NCI-H187 treated with DMSO at 0.1 percent for 48 hours (cell line): ENCODE measurements around the gene HOXD8.

Experiments used
- DNase-seq: peaks from one replicate; lab custom pipeline; 2025; lab: John Stamatoyannopoulos, UW

HOXD8 gene

DNA sequence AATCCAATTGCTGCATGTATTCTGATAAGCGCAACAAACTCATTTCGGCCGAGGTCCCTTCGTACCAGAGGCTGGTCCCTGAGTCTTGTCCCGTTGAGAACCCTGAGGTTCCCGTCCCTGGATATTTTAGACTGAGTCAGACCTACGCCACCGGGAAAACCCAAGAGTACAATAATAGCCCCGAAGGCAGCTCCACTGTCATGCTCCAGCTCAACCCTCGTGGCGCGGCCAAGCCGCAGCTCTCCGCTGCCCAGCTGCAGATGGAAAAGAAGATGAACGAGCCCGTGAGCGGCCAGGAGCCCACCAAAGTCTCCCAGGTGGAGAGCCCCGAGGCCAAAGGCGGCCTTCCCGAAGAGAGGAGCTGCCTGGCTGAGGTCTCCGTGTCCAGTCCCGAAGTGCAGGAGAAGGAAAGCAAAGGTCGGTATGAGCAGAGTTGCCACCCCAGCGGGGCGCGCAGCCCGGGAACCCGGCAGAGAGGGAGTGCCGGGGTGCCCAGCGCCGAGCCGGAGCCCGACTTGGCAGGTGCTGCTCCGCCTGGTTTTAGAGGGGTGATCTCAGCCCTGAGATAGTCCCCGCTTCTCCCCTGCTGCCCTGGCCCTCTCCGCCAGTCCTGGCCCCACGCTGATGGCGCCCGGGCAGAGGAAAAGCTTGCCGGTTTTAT lies 12.2 kb upstream of the HOXD8 start:
- DNase-seq: no peak

DNA sequence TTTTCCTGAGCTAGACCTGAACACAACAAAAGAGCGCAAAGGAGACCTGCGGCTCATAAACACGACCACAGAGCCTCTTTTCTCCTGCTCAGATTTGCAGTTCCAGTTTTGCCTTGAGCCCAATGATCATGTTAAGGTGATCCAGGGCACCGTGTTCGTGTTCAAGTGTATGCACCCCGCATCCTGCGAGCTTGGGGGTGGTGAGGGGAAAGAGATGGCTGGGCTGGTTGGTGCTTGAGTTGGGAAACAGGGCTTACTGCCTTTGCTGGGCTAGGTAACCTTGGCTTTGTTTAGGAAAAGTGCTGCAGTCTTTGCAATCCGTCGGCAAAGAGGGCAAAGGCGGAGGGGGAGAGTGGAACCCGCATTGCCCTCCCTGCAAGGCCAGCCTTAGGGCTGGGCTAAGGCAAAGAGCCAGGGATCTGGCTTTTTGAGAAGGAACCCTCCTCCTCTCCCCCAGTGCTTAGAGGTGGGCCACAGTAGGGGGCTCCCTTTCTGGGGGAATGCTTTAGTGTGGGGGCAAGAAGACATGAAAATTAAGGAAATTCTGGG lies 11.6 kb upstream of the HOXD8 start:
- no peak for DNase-seq

DNA sequence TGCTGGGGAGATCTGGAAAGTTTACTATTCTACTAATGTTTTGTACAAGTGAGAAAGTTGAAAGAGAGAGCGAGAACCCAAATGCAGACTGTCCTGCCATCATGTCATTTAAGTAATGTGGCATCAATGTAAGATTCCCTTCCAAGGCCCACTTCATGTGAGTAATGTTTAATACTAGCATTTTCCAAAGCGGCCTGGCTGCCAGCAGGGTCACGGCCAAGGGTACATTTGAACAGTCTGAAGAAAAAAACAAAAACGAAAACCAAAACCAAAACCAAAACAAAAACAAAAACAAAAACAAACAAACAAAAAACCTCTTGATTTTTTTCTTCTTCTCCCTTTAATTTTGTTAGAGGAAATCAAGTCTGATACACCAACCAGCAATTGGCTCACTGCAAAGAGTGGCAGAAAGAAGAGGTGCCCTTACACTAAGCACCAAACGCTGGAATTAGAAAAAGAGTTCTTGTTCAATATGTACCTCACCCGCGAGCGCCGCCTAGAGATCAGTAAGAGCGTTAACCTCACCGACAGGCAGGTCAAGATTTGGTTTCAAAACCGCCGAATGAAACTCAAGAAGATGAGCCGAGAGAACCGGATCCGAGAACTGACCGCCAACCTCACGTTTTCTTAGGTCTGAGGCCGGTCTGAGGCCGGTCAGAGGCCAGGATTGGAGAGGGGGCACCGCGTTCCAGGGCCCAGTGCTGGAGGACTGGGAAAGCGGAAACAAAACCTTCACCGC lies 10.7 kb upstream of the HOXD8 start:
- no peak for DNase-seq

DNA sequence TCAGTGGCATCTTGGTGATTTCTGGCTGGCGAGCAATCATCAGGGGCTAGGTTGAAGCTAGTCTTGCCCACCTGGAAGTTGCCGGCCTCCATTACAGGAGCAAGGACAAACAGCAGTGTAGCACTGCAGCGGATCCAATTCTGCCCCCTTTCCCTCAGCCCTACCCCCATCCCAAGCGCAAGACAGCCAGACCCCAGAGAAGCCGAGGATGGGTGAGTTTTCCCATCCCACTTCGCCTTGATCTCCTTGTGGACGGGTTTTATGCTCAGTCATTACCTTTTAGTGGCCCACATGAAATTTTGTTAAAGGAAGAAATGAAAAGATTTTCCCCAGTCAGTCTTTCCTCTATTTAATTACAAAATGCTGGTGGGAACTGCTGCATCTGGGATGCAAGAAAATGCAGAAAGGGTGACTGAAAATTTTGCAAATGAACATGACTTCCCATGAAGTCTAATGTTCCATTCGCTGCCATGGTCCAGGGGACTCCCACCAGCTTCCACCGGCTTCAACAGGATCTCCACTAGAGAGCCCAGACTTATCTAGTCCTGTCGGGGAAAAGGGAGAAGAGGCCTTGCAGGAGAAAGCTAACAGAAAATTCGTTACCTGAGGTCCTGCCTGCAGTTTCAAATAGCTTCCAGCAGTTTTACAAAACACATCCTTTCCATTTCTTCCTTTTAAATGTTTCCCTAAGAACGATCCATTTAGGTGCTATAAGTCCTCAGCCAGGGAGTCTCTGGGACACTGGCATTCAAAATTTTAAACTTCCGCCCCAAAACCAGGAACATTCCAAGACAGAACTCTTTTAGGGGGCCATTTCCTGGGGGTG lies 8.9 kb upstream of the HOXD8 start:
- DNase-seq: no peak

DNA sequence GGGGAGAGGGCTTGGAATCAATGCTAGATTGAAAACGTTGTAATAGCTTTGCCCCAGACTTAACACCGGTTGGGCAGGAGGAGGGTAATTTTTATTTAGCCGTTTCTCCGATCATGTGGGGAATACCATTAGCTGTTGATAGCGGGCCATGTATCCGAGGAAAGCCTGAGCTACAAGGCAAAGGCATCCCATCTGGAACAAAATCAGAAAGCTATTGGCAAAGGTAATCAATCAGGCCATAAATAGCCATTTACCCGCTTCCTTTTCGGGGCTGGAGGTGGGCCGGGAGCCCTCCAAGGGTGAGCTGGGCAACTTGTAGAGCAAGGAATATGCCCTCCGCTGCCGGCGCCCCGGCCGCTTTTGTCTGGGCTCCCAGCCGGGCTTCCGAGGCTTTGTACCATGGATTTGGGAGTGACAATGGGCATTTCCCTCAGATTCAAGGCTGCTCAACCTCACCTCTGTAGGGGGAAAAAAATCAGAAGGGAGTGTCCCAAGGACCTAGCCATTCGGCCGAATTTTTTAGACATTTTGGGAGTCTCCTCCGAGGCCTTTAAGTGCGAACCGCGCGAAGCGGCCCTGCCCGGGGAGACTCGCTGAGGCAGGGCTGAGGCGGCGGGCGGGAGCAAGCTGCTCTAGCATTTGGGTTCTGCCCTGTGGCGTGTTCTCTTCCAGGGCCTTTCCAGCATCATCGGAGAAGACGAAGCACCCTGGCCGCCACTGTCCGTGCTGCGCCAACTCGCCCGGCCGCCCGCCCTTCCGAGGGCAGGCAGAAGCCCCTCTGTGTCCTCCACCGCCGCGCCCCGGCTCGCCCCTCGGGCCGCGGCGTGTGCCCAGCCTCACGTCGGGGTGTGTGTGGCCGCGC lies 8.1 kb upstream of the HOXD8 start:
- no peak for DNase-seq

DNA sequence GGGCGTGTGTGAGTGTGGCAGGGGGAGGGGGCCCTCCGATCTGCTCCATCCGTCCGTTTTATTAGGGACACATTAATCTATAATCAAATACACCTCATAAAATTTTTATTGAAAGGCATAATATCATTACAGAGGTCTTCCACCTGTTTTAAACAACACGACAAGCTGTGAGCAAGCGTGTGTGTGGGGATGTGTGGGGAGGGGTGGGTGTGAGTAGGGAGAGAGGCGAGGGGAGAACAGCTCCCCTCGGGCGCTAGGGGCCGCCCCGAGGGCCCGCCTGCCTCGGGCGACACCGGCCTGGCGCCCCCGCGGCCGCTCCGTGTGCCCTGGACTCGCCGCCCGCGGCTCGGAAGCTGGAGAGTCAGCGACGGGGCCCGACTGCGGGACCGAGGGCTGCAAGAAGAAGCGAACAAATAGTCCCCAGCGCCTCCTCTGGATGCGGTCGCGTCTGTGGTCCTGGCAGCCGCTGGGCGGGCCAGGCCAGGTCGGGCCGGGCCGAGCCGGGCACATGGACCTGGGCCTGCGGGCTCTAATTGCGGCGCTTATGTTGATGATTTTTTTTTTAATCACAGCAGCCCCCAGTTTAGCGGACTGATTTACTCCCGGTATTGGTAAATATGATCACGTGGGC lies 7.3 kb upstream of the HOXD8 start:
- no peak for DNase-seq

DNA sequence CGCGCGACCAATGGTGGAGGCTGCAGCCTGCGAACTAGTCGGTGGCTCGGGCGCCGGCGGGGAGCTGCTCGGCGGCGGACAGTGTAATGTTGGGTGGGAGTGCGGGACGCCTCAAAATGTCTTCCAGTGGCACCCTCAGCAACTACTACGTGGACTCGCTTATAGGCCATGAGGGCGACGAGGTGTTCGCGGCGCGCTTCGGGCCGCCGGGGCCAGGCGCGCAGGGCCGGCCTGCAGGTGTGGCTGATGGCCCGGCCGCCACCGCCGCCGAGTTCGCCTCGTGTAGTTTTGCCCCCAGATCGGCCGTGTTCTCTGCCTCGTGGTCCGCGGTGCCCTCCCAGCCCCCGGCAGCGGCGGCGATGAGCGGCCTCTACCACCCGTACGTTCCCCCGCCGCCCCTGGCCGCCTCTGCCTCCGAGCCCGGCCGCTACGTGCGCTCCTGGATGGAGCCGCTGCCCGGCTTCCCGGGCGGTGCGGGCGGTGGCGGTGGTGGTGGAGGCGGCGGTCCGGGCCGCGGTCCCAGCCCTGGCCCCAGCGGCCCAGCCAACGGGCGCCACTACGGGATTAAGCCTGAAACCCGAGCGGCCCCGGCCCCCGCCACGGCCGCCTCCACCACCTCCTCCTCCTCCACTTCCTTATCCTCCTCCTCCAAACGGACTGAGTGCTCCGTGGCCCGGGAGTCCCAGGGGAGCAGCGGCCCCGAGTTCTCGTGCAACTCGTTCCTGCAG lies 6.7 kb upstream of the HOXD8 start, which contains the start of gene HOXD9:
Gene HOXD9, plus strand, starts transcription at position 37 of the 728 bp plus-strand sequence. Its CDS starts 50 bp downstream, at position 87.
- no peak for DNase-seq

DNA sequence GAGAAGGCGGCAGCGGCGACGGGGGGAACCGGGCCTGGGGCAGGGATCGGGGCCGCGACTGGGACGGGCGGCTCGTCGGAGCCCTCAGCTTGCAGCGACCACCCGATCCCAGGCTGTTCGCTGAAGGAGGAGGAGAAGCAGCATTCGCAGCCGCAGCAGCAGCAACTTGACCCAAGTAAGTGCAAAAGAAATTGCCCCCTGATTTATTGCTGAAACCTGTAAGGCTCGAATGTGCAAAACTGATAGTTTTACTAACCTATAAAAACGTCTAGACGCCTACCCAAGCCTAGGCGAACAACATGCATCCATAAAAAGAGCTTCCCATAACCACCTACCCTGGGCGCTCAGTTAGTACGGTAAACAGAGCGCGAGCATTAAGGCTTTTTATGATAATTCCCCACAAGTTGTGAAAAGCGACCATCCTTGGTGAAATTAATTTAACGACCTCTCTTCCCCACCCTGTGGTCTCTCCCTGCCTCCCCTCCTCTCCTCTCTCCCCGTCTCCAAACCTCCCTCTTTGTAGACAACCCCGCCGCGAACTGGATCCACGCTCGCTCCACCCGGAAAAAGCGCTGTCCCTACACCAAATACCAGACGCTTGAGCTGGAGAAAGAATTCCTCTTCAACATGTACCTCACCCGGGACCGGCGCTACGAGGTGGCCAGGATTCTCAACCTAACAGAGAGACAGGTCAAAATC lies 5.9 kb upstream of the HOXD8 start:
- DNase-seq: no peak

DNA sequence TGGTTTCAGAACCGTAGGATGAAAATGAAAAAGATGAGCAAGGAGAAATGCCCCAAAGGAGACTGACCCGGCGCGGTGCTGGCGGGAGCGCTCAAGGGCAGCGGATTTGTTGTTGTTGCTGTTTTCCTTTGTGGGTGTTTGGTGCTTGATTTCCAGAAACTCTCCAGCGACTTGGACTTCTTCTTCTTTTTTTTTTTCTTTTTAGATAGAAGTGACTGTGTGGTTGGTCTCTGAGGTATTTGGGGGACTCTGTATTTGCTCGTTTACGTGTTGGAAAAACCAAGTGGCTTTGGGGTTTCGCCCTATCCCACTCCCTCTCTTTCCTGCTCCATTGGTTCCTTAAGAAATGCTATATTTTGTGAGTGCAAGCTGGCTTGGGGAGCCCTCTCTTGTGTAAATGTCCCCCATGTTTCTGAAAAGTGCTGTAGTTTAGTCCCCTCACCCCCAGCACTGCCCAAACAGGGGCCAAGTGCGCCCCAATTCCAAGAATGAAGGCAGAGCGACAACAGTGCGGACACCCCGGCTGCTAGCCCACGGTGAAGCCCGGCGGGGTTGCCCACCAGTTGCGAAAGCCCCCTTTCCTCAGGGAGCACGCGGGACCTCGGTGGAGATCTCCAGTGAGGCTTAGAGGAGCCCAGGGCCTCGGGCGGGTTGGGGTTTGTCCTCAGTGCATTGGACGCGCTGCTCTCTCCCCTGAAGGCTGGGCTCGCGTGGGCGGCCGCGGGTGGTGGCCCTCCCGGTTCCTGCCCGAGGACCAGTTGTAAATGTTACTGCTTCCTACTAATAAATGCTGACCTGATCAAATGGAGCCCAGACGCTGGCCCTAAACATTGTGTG lies 5.2 kb upstream of the HOXD8 start:
- no peak for DNase-seq

DNA sequence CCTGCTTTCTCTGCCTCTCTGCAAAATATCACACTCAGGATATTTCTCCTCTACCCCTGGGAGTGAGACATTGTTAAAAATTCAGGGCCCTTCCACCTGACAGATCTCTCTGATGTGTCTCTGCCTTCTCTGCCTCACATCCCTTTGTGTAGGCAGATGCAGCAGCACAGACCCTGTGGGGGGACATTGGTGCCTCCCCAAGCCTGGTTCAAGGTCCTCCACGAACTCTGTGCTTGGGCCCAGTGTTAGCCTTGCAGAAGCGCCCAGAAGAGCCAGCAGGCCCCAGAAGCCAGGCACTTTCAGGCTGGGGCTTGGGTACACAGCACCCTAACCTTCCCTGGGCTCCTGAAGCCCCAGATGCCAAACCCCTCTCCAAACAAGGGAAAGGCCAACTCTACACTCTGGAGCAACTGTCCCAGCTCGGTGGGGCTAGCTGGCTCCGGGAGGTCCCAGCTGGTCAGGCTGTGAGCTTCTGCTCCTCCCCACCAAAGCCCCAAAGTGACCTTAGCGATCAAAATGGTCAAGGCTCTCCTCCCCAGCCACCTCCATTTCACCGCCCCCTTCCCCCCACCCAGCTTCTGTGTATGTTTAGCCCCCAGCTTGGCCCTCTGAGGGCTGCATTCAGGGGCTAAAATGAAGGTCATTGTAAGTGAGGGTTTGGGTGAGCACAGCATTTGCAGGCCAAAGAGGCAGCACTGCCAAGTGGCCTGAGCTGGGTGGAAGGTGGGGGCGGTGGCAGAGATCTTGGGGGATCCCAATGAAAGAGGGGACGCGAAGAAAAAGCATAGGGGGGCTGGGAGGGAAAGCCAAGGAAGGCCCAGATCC lies 4.3 kb upstream of the HOXD8 start:
- no peak for DNase-seq

DNA sequence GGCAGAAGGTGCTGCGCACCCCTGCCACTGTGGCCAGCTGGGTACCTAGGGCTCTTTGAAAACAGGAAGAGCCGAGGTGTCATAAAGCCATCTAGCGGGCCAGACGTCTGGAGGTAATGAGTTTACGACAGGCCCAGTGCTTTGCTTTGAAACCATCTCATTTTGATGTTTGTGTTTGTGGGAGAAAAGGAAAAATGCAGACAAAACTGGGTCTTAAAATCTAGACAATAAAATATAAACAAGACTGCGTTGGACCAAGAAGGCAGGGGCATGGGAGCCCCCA lies 3.8 kb upstream of the HOXD8 start:
- no peak for DNase-seq

DNA sequence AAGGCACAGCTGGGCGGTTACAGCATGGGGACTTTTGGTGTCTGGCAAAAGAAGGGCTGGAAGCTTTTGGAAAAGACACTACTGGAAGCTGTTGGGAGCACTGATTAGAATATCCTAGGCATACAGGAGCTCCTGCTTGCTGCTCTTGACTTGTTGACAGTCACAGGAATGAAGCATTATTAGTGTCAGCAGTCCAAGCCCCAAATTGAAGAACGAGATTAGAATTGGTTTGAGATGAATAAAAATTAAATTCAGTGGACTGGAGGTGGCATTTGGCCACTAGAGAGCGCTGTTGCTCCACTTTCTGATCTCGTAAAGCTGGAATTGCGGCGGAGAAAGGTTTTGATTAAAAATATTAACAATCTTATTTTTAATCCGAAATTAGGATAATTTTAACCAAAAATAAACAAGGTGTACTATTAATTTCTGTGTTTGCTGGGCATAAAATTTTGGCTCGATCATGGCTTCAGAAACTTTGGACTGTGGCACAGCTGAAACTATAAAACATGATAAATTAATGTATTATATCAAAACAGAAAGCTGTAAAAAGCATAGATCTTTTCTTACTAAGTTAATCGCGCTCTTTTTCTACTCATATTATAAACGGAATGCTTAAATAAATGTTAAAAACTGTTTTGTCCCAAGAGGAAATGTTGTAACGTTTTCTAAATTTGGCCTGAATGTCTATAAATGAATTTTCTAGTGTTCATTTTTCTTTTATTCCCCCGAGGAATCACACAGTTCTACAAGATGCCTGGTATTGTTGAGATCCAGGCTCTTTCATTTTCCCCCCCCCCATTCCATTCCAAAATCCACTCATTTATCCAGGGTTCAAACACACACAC lies 2.4 kb upstream of the HOXD8 start:
- no peak for DNase-seq

DNA sequence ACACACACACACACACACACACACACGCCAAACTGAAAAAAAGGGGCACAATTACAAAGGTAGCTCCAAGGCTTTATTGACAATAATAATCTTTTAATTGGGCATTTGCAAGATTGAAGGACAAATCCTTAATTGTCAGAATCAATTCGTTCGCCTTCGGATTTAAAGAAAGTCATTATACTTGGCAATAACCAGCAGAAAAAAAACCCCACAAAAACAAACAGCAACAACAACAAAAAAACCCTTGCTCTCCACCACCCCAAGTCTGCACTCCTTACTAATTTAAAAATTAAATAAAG lies 1.8 kb upstream of the HOXD8 start:
- DNase-seq: no peak

DNA sequence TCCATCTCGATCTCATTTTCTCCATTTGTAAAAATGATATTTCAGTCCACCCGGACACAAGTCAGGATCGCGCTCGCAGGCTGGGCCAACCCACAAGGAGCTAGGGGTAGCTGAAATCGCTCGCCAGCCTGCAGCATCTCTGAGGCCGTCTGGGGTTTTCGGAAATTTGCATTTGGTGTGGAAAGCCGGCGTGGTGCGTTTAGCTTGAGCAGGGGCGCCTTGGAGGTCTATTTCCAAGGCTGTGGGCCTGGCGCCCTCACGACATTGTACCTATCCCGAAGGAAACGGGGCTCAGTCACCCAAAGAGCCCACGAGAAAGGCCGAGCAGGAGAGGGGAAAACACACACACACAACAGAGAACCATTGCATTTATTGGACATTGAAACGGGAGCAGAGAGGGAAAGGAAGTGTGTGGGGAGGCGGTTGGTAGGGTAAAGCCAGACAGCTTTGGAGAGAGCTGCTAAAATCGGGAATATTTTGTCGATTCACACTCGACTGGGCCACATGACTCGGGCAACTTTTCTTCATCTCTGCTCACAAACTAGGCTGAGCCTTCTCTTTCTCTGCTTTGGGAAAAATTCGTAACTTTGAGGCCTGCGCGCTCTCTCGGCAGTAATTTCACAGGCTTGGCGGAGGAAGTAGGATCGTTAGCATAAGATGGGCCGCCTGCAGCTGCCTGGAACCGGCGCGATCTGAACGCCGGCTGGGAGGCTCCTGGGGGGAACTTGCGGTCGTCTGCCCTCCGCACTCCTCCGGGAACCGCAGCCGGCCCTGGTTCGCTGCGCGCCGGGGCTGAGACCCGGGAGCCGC lies 1.1 kb upstream of the HOXD8 start:
- DNase-seq: no peak

DNA sequence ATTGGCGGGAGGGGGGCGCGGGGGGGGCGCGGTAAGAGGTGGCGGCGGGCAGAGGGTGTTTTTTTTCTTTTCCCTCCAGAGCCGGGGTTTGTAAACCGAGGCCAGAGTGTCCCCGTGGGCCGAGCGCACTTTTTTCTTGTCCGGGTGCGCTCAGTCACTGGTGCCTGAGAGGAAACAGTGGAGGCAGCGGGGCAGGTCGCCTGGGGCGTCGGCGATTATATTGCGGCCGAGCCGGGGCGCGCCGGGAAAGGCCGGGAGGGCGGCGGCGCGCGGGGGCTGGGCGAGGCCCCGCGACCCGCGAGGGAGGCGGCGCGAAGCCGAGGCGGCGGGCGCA lies 275 bp downstream of the HOXD8 start:
- DNase-seq: no peak

DNA sequence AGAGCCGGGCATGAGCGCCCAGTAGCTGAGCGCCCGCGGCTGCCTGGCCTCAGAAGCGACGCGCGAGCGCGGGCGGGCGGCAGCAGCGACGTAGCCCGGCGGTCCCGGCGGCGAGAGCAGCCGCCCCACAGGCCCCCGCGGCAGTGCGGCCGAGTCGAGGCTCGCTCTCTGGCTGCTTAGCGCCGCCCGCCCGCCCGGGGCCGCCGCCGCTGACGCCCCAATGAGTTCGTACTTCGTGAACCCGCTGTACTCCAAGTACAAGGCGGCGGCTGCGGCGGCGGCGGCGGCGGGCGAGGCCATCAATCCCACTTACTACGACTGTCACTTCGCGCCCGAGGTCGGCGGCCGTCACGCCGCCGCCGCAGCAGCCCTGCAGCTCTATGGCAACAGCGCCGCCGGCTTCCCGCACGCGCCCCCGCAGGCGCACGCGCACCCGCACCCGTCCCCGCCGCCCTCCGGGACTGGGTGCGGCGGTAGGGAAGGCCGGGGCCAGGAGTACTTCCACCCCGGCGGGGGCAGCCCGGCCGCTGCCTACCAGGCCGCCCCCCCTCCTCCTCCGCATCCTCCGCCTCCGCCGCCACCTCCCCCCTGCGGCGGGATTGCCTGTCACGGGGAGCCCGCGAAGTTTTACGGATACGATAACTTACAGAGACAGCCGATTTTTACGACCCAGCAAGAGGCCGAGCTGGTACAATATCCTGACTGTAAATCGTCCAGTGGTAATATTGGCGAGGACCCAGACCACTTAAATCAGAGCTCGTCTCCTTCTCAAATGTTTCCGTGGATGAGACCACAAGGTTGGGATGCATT lies 847 bp downstream of the HOXD8 start:
- DNase-seq: no peak
